NCI-H1092 treated with DMSO at 0.1 percent for 48 hours (cell line): ENCODE data around the gene MRPL20.
"Not testable (repeated sequence)": the region's sequence is repeated elsewhere in the genome, so short reads cannot be mapped to it uniquely, and the experiment has no call there.

Source experiments
- DNase-seq: peaks from one replicate; lab custom pipeline; 2025; lab: John Stamatoyannopoulos, UW

MRPL20 gene

GRCh38 chr1:1437033-1437903 lies 30.2 kb upstream of the MRPL20 start:
- DNase-seq: no peak

GRCh38 chr1:1436630-1437032 lies 29.5 kb upstream of the MRPL20 start:
- DNase-seq: no peak

- no peak for DNase-seq
Measured at GRCh38 chr1:1435911-1436629, 29.0 kb upstream of the MRPL20 start.

- DNase-seq: no peak
Measured at GRCh38 chr1:1435106-1435903, 28.2 kb upstream of the MRPL20 start, which contains the start of gene VWA1. TSS of gene VWA1 (plus strand) at chr1:1435690. CDS start at chr1:1435749, 59 bp downstream.

GRCh38 chr1:1434824-1435105 lies 27.7 kb upstream of the MRPL20 start:
- DNase-seq: no peak

GRCh38 chr1:1434131-1434823 lies 27.2 kb upstream of the MRPL20 start:
- no peak for DNase-seq

- DNase-seq: no peak
Measured at GRCh38 chr1:1433804-1434130, 26.7 kb upstream of the MRPL20 start.

GRCh38 chr1:1432951-1433803 lies 26.1 kb upstream of the MRPL20 start:
- no peak for DNase-seq

GRCh38 chr1:1432274-1432950 lies 25.3 kb upstream of the MRPL20 start:
- no peak for DNase-seq

GRCh38 chr1:1431845-1432273 lies 24.8 kb upstream of the MRPL20 start:
- no peak for DNase-seq

- no peak for DNase-seq
Measured at GRCh38 chr1:1430992-1431844, 24.1 kb upstream of the MRPL20 start.

- peak; percentile 63 for DNase-seq
Measured at GRCh38 chr1:1430114-1430982, 23.3 kb upstream of the MRPL20 start.

GRCh38 chr1:1429671-1430073 lies 22.6 kb upstream of the MRPL20 start:
- no peak for DNase-seq

GRCh38 chr1:1428967-1429366 lies 21.9 kb upstream of the MRPL20 start:
- not testable (repeated sequence) for DNase-seq

GRCh38 chr1:1428174-1428573 lies 21.1 kb upstream of the MRPL20 start:
- DNase-seq: no peak

GRCh38 chr1:1427820-1428148 lies 20.7 kb upstream of the MRPL20 start:
- DNase-seq: no peak

- no peak for DNase-seq
Measured at GRCh38 chr1:1427106-1427819, 20.2 kb upstream of the MRPL20 start.

- no peak for DNase-seq
Measured at GRCh38 chr1:1426496-1427105, 19.5 kb upstream of the MRPL20 start.
